A549 (cell line): Measurements from ENCODE around the gene RPS2. TPM values are rescaled to one million over a fixed set of nuclear protein-coding genes. Genes with fewer than 3 reads are reported as not detected.

Experiments
- ATAC-seq, 2 experiments: fragments of 200-7000 bp in 1 of 2; fragments of >200 bp in 1 of 2; cut with Nextera tagmentation in 1 of 2; cut with Tn5 transposase in 1 of 2; 3 replicates each; pipeline versions ENCODE4 v1.8.0 to v1.9.1; 2018 to 2020; ENCODE audit warnings: mild to moderate bottlenecking in 1 of 2, moderate library complexity in 1 of 2
- CTCF ChIA-PET: fragments of 300-600 bp; sonication (Branson Sonifier 250); formaldehyde crosslinking; extraction: SDS; loops from one replicate; lab custom pipeline; 2021; ENCODE audit warnings: antibody characterized with exemption, inconsistent platforms; lab: Yijun Ruan, JAX
- POLR2A ChIA-PET: fragments of 350-600 bp; formaldehyde crosslinking; extraction: SDS; loops from one replicate; lab custom pipeline; 2021; ENCODE audit warnings: antibody characterized with exemption, inconsistent platforms; lab: Yijun Ruan, JAX
- DNase-seq, 2 experiments: peaks; one replicate each; pipeline versions ENCODE4 v3.0.0 to v3.0.0-alpha.2; 2011 to 2016; ENCODE audit warnings: low read depth in 1 of 2, low spot score in 1 of 2
- FAIRE-seq: peaks from 2 replicates; lab custom pipeline; 2011; peaks lifted over from hg19 to GRCh38; lab: Jason Lieb, UNC
- H3K27ac ChIP-seq, 2 experiments: fragments of >200 bp; sonication (Bioruptor Twin); formaldehyde crosslinking; 3 replicates each; pipeline ENCODE4 v1.5.1; 2016 to 2017
- H3K4me1 ChIP-seq: fragments of >200 bp; sonication (Bioruptor Twin); formaldehyde crosslinking; 3 replicates; pipeline ENCODE4 v1.6.1; 2016
- H3K4me2 ChIP-seq: fragments of >200 bp; sonication (Bioruptor Twin); formaldehyde crosslinking; 3 replicates; pipeline ENCODE4 v1.6.1; 2016
- H3K4me3 ChIP-seq: fragments of >200 bp; sonication (Bioruptor Twin); formaldehyde crosslinking; 3 replicates; pipeline ENCODE4 v1.5.1; 2016
- H3K9me3 ChIP-seq: fragments of >200 bp; sonication (Bioruptor Twin); formaldehyde crosslinking; 3 replicates; pipeline ENCODE4 v1.6.1; 2016
- BHLHE40 ChIP-seq: IDR thresholded peaks from 2 replicates; pipeline ENCODE4 v1.6.1; 2012; ENCODE audit warnings: low read depth, low read length, inconsistent platforms
- CBX2 ChIP-seq: fragments of 200-600 bp; sonication (generic); IDR thresholded peaks from 2 replicates; pipeline ENCODE4 v1.6.1; 2016; ENCODE audit warnings: low read depth, mild to moderate bottlenecking, borderline replicate concordance
- CEBPB ChIP-seq, 2 experiments: fragments of >200 bp in 1 of 2; sonication (Bioruptor Twin) in 1 of 2; formaldehyde crosslinking in 1 of 2; IDR thresholded peaks; 2 replicates each; pipeline ENCODE4 v1.6.1; 2012 to 2016
- CHD2 ChIP-seq: fragments of 150-350 bp; IDR thresholded peaks from 2 replicates; pipeline ENCODE4 v1.6.1; 2014; ENCODE audit warnings: low read length; ENCODE audit not compliant: partially characterized antibody
- EHMT2 ChIP-seq: fragments of 200-600 bp; sonication (generic); IDR thresholded peaks from 2 replicates; pipeline ENCODE4 v1.6.1; 2016; ENCODE audit warnings: antibody characterized with exemption, low read depth, mild to moderate bottlenecking, moderate library complexity
- ELK1 ChIP-seq: fragments of 150-350 bp; IDR thresholded peaks from 2 replicates; pipeline ENCODE4 v1.6.1; 2014; ENCODE audit warnings: low read depth, mild to moderate bottlenecking, low read length
- GATA3 ChIP-seq: IDR thresholded peaks from 2 replicates; pipeline ENCODE4 v1.6.1; 2012; ENCODE audit warnings: borderline replicate concordance
- HDAC2 ChIP-seq: fragments of 200-600 bp; sonication (generic); IDR thresholded peaks from 2 replicates; pipeline ENCODE4 v1.6.1; 2016
- HOXB5 ChIP-seq: fragments of 250-450 bp; sonication (Bioruptor Pico); IDR thresholded peaks from 2 replicates; pipeline ENCODE4 v1.5.0; 2020; ENCODE audit warnings: mild to moderate bottlenecking, moderate library complexity
- JUNB ChIP-seq: fragments of >200 bp; sonication (Bioruptor Twin); formaldehyde crosslinking; IDR thresholded peaks from 2 replicates; pipeline ENCODE4 v1.6.1; 2016
- MAZ ChIP-seq: fragments of 150-350 bp; IDR thresholded peaks from 2 replicates; pipeline ENCODE4 v1.6.1; 2014; ENCODE audit warnings: antibody characterized with exemption, low read depth, low read length, borderline replicate concordance
- NPAS2 ChIP-seq: fragments of 250-450 bp; sonication (Bioruptor Pico); IDR thresholded peaks from 2 replicates; pipeline ENCODE4 v1.8.0; 2022; ENCODE audit warnings: mild to moderate bottlenecking, moderate library complexity, borderline replicate concordance
- NR3C1 ChIP-seq: fragments of >200 bp; sonication (Bioruptor Twin); formaldehyde crosslinking; IDR thresholded peaks from 3 replicates; pipeline ENCODE4 v1.6.1; 2017
- POLR2A ChIP-seq: IDR thresholded peaks from 2 replicates; pipeline ENCODE4 v1.6.1; 2012; ENCODE audit warnings: mild to moderate bottlenecking, low read length
- SREBF2 ChIP-seq: fragments of 450-650 bp; IDR thresholded peaks from 2 replicates; pipeline ENCODE4 v1.6.1; 2014; ENCODE audit warnings: mild to moderate bottlenecking, moderate library complexity
- ZC3H11A ChIP-seq: fragments of 450-650 bp; IDR thresholded peaks from 2 replicates; pipeline ENCODE4 v1.6.1; 2014; ENCODE audit warnings: antibody characterized with exemption, mild to moderate bottlenecking
- ZFP36 ChIP-seq: fragments of 450-650 bp; IDR thresholded peaks from 2 replicates; pipeline ENCODE4 v1.6.1; 2014; ENCODE audit warnings: borderline replicate concordance; ENCODE audit not compliant: partially characterized antibody
- WGBS: methylation state at CpG from one replicate; pipeline ENCODE4 v1.1.6; 2017; ENCODE audit errors: missing lambda C conversion rate; 5-methylcytosine and 5-hydroxymethylcytosine counted together
- polyA plus RNA-seq, 4 experiments: library from polyadenylated mRNA; depleted of rRNA in 3 of 4; stranded (reverse); fragments of >200 nt; fragmentation: RNase III in 1 of 4; extraction: RNeasy Plus Mini Kit Qiagen cat#74134 plus additional on column Dnase treatment in 1 of 4; gene quantifications; 2 replicates in 3 of 4; 3 replicates in 1 of 4; pipeline ENCODE4 v1.2.3, GENCODE V29; 2011 to 2017
- TF ChIP-seq, protein P1 (sequence below): fragments of >200 bp; sonication (Bioruptor Twin); formaldehyde crosslinking; IDR thresholded peaks from 3 replicates; pipeline ENCODE4 v1.5.1; 2016
- TF ChIP-seq, protein P2 (sequence below): fragments of 200-600 bp; sonication (generic); IDR thresholded peaks from 2 replicates; pipeline ENCODE4 v1.6.1; 2016; ENCODE audit warnings: antibody characterized with exemption, mild to moderate bottlenecking, moderate library complexity

Gene RPS2
- polyA plus RNA-seq, 2 of the 4 experiments (the other 2 are of a cell fraction), result 2,621 to 3,626 TPM

- 25% methylated on average over 13 of the region's 17 CpGs for WGBS
- peak overlapping the region; percentile 84 for H3K4me3 ChIP-seq
- CTCF ChIA-PET, result interaction anchor here (0.7 to 7.1 kb wide), 12 partner anchors 10 to 198 kb away, joined by 3 to 63 read pairs (median 6); partner anchors contain the start of genes RNF151 and RPS2
- H3K4me2 ChIP-seq, result peak overlapping the region; percentile 86
- H3K27ac ChIP-seq, result peak overlapping the region; percentile 79 to 92
- ATAC-seq (peak; percentile 12 to 29; a peak in 5 of 6 replicates), DNase-seq (no peak), FAIRE-seq (no peak)
- no peak for TF ChIP-seq JUNB
- no peak for TF ChIP-seq CEBPB (IDR thresholded peaks at IDR 0.05)
- POLR2A ChIA-PET, result no interaction called here
- peaks cover 19% of the 10 kb centered on the region for H3K4me1 ChIP-seq
- H3K9me3 ChIP-seq, result no peaks in the 10 kb centered on the region
These were observed 22.4 kb downstream of the RPS2 start for GRCh38 chr16:1942047-1942809.

DNA sequence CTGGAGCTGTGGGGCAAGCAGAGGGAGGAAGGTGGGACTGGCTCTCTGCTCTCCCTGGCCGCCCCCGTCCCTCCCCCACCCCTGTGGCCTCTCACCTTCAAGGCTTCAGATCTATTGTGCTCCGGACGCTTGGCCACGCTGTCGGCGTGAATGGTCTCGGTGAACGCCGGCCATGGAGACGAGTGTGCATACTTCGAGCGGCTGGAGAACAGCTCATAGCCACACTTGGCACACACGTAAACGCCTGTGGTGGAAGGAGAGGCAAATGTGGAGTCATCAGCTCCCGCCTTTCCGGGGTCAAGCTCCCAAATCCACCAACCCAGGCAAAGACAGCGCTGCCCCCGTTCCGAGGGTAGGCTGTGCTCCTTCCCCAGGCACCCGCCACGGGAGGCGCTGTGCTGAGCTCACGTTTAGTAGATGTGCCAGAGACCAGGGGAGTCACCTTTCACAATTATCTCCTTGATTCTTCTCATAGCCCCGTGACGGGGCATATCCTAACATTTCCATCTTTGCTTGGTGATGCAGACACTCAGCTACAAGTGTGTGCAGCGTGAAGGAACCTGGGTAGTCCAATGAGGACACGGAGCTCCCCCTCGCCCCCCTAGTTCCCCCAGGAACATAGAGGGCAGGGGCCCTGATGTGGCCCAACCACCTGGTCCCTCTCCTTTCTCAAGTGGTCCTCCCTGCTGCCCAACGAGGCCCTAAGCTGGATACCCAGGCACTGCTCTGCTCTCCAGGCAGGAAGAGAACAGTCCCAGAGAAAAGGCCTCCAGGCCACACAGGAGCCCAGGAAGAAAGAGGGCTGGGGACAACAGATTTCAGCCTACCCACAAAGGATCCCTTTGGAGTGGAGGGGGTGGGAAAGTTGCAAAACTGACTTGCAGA, 23.2 kb downstream of the RPS2 start:
- peak overlapping the region; percentile 84 for H3K4me3 ChIP-seq
- TF ChIP-seq CEBPB (IDR thresholded peaks at IDR 0.05) (no peak), EHMT2 (no peak), ZC3H11A (no peak), ELK1 (no peak), HDAC2 (no peak)
- TF ChIP-seq, protein P1, sequence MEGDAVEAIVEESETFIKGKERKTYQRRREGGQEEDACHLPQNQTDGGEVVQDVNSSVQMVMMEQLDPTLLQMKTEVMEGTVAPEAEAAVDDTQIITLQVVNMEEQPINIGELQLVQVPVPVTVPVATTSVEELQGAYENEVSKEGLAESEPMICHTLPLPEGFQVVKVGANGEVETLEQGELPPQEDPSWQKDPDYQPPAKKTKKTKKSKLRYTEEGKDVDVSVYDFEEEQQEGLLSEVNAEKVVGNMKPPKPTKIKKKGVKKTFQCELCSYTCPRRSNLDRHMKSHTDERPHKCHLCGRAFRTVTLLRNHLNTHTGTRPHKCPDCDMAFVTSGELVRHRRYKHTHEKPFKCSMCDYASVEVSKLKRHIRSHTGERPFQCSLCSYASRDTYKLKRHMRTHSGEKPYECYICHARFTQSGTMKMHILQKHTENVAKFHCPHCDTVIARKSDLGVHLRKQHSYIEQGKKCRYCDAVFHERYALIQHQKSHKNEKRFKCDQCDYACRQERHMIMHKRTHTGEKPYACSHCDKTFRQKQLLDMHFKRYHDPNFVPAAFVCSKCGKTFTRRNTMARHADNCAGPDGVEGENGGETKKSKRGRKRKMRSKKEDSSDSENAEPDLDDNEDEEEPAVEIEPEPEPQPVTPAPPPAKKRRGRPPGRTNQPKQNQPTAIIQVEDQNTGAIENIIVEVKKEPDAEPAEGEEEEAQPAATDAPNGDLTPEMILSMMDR, result peak; percentile 11; the same call in 1 of the 3 replicates
- no peak for FAIRE-seq
- peaks cover 19% of the 10 kb centered on the region for H3K4me1 ChIP-seq
- no peaks in the 10 kb centered on the region for H3K9me3 ChIP-seq
- H3K27ac ChIP-seq, result peak overlapping the region; percentile 79 to 92
- ATAC-seq, result peak in 1 of 2 experiments; percentile 42; a peak in 2 of 6 replicates
- ChIA-PET POLR2A (interaction anchor here (1.8 kb wide), 1 partner anchor 23 kb away, joined by 6 read pairs; the partner anchor contains the start of gene RPS2), CTCF (interaction anchor here (0.6 to 7.1 kb wide), 15 partner anchors 9 to 199 kb away, joined by 3 to 63 read pairs (median 6); partner anchors contain the start of genes RNF151, RPL3L and RPS2)
- WGBS, result 82% methylated on average over 30 of the region's 30 CpGs
- peak overlapping the region; percentile 86 for H3K4me2 ChIP-seq
- DNase-seq, result no peak

GRCh38 chr16:1940273-1941161, 24.1 kb downstream of the RPS2 start:
- H3K4me3 ChIP-seq, result no peak overlapping the region
- DNase-seq, result no peak
- ChIA-PET CTCF (interaction anchor here (0.6 to 7.1 kb wide), 15 partner anchors 8 to 200 kb away, joined by 3 to 63 read pairs (median 6); partner anchors contain the start of genes RNF151, RPL3L and RPS2), POLR2A (interaction anchor here (0.6 to 1.8 kb wide), 3 partner anchors 8 to 58 kb away, joined by 3 to 13 read pairs (median 6); partner anchors contain the start of gene RPS2)
- H3K9me3 ChIP-seq, result no peaks in the 10 kb centered on the region
- no peak for ATAC-seq
- no peak overlapping the region for H3K4me2 ChIP-seq
- H3K4me1 ChIP-seq, result peaks cover 22% of the 10 kb centered on the region
- TF ChIP-seq NR3C1 (no peak), SREBF2 (no peak), CHD2 (no peak), HOXB5 (CRISPR knock-in tag) (no peak), POLR2A (no peak), BHLHE40 (no peak), ZC3H11A (no peak), ZFP36 (no peak), MAZ (no peak), NPAS2 (CRISPR knock-in tag) (no peak), CBX2 (no peak), GATA3 (no peak)
- TF ChIP-seq, protein P2, sequence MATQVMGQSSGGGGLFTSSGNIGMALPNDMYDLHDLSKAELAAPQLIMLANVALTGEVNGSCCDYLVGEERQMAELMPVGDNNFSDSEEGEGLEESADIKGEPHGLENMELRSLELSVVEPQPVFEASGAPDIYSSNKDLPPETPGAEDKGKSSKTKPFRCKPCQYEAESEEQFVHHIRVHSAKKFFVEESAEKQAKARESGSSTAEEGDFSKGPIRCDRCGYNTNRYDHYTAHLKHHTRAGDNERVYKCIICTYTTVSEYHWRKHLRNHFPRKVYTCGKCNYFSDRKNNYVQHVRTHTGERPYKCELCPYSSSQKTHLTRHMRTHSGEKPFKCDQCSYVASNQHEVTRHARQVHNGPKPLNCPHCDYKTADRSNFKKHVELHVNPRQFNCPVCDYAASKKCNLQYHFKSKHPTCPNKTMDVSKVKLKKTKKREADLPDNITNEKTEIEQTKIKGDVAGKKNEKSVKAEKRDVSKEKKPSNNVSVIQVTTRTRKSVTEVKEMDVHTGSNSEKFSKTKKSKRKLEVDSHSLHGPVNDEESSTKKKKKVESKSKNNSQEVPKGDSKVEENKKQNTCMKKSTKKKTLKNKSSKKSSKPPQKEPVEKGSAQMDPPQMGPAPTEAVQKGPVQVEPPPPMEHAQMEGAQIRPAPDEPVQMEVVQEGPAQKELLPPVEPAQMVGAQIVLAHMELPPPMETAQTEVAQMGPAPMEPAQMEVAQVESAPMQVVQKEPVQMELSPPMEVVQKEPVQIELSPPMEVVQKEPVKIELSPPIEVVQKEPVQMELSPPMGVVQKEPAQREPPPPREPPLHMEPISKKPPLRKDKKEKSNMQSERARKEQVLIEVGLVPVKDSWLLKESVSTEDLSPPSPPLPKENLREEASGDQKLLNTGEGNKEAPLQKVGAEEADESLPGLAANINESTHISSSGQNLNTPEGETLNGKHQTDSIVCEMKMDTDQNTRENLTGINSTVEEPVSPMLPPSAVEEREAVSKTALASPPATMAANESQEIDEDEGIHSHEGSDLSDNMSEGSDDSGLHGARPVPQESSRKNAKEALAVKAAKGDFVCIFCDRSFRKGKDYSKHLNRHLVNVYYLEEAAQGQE, result no peak
- FAIRE-seq, result no peak
- 91% methylated on average over 23 of the region's 23 CpGs for WGBS
- H3K27ac ChIP-seq, result no peak overlapping the region
